Thoracic aorta endothelial cell (primary cell): ENCODE measurements around the gene FAM110C. TPM values are rescaled to one million over a fixed set of nuclear protein-coding genes. Genes with fewer than 3 reads are reported as not detected.

Source experiments
- total RNA-seq: library from RNA; depleted of rRNA; stranded (reverse); fragments of >200 nt; gene quantifications from 2 replicates; pipeline ENCODE4 v1.2.3, GENCODE V29; 2012

Gene FAM110C
- total RNA-seq, result not detected in 2 replicates

DNA sequence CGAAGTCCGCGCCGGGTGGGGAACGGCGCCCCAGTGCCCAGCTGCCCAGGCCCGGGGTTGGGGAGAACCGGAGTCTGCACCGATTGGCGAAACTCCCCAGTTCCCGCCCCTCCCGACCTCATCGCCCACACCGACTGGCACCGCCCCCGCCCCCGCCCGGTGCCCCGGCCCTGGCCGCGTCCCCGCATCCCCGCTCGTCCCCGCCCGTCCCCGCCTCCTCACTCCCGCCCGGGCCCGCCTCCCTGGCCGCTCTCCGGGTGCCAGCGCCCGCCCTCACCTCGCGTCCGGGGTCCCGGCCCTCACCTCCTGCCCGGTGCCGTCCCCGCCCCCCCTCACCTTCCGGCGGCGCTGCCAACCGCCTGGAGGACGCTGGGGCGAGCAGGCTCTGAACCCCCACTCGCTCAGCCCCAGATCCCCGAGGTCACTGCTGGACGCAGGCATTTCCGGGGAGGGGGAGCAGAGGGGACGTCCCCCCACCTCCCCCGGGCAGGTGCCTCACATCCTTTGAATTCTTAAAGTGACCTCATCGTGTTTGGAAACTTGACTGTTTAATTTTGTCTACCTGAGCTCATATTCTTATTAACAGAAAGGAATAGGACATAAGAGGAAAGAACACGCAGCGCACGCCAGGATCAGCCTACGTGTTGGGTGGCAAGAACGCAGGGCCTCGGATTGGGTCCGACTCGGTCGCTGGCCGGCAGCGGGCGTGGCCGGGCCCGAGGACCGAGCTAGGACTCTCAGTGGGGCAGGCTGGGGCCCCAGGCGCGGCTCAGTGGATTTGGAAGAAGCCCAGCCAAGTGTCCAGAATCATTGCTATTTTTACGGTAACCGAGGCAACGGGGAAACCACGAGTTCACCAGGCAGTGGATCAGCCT lies at the start of gene FAM110C:
TSS of gene FAM110C (minus strand) at position 35 of the 875 bp plus-strand sequence. CDS start 120 bp downstream, outside the sequence.

Other genes with a start within 250 kb of the FAM110C start
- 37.3 and 41.6 TPM in 2 replicates for gene SH3YL1, start 217.5 kb upstream of the FAM110C start, total RNA-seq
- 110 and 119 TPM in 2 replicates for gene ACP1, start 218.4 kb upstream of the FAM110C start, total RNA-seq
- not detected in 2 replicates for gene ALKAL2, start 241.6 kb upstream of the FAM110C start, total RNA-seq